Measurements from ENCODE around the gene CTTNBP2.

Gene CTTNBP2

DNA sequence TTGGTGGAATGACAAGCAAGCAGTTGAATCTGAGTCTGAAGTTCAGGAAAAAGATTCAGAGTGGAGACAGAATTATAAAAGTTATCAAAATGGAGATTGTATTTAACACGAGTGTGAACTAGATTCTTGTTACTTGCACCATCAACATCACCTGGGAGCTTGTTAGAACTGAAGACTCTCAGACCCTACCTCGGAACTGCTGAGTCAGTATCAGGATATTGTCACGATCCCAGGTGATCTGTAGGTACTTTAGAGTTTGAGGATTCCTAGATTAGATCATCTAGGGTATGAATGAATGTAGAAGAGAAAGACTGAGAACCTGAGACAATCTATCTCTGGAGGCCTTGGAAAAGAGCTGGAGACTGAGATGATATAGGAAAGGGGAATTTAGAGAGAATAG is 194.1 kb downstream of the CTTNBP2 start:
- Histone ChIP-seq H3K27me3 (ENCODE audit: control insufficient read depth, insufficient read depth, low read length) (no peaks in the 10 kb centered on the region), H3K27ac (ENCODE audit: low read length) (no peak overlapping the region), H3K9ac (ENCODE audit: low read length) (no peak overlapping the region), H3K4me1 (ENCODE audit: control insufficient read depth, low read depth, low read length) (peaks cover 39% of the 10 kb centered on the region), H3K4me3 (ENCODE audit: low read length) (no peak overlapping the region), H3K9me3 (ENCODE audit: control insufficient read depth, low read depth, low read length) (no peaks in the 10 kb centered on the region), H3K36me3 (ENCODE audit: control insufficient read depth, low read depth, low read length) (no peaks in the 10 kb centered on the region)

DNA sequence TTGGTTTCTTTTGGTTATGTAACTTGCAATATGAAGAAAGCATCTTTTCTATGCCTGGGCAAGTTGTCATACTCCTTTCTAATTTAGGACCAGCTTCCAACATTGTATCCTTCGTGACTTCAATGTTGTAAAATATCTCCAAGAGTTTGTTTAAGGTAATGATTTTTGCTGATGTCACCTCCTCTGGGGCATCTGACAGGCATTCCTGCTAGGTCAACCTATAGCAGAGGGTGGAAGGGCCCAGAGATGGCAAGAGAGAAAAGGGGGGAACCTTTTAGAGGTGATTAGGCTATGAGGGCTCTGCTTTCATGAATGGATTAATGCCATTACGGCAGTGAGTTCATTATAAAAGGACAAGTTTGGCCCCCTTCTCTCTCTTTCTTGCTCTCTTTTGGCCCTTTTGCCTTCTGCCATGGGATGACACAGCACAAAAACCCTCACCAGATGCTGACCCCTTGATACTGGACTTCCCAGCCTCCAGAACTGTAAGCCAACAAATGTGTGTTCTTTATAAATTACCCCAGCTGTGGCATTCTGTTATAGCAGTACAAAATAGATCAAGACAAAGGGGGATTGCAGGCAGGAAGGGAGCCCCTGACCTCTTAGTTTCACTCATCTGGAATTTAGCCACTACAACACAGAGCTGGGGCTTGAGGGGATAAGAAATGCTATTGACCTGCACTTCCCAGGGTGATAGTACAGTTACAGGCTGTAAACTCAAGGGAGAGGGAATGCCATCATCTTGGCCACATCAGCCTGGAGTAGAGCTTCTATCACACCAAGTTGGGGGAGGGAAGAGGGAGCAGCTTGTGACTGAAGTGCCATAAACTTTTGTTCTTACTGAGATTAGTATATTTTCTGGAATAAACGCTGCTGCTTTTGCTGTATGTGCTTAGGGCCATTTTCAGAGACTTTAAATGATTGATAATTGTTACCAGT is 197.5 kb downstream of the CTTNBP2 start:
- Histone ChIP-seq H3K9ac (ENCODE audit: low read length) (no peak overlapping the region), H3K36me3 (ENCODE audit: control insufficient read depth, low read depth, low read length) (no peaks in the 10 kb centered on the region), H3K4me3 (ENCODE audit: low read length) (no peak overlapping the region), H3K4me1 (ENCODE audit: control insufficient read depth, low read depth, low read length) (peaks cover 57% of the 10 kb centered on the region), H3K27ac (ENCODE audit: low read length) (no peak overlapping the region), H3K27me3 (ENCODE audit: control insufficient read depth, insufficient read depth, low read length) (no peaks in the 10 kb centered on the region), H3K9me3 (ENCODE audit: control insufficient read depth, low read depth, low read length) (no peaks in the 10 kb centered on the region)

DNA sequence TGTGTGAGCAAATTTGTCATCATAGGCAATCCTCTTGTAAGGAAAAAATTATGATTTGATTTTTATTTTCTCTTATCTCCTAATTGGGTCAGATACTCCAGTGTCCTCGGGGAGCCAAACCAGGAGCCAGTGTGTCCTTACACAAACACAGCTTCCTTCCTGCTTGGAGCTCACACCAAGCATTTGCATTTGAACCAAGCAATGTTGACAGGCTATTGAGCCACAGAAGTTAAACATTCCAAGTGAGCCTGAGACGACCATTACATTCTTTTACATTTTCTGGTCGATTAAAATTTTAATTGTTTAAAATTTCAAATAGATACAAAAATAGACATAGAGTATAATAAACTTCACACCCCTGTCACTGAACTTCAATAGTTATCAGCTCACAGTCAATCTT is 198.6 kb downstream of the CTTNBP2 start:
- H3K9me3 ChIP-seq (ENCODE audit: control insufficient read depth, low read depth, low read length): no peaks in the 10 kb centered on the region
- H3K27ac ChIP-seq (ENCODE audit: low read length): no peak overlapping the region
- H3K36me3 ChIP-seq (ENCODE audit: control insufficient read depth, low read depth, low read length): no peaks in the 10 kb centered on the region
- H3K4me3 ChIP-seq (ENCODE audit: low read length): peak overlapping the region; percentile 22
- peaks cover 59% of the 10 kb centered on the region for H3K4me1 ChIP-seq (ENCODE audit: control insufficient read depth, low read depth, low read length)
- no peaks in the 10 kb centered on the region for H3K27me3 ChIP-seq (ENCODE audit: control insufficient read depth, insufficient read depth, low read length)
- H3K9ac ChIP-seq (ENCODE audit: low read length): no peak overlapping the region

DNA sequence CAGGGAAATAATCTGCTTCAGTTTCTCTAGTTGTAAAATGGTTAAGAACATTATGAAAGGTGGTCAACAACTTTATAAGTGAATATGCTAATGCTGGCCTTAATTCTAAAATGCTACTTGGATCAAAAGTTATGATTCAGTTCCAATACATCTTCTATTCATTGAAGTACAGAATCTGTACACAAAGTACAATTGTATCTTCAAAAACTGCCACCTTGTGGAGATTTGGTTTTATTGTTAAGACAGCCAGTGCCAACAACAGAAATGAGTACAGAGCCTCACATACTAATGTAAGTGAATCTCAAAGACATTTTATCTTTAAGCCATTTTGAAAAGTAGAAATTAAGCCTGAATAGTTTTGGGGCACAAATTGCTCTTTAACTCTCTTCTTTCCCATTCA is 199.4 kb downstream of the CTTNBP2 start:
- Histone ChIP-seq H3K27me3 (ENCODE audit: control insufficient read depth, insufficient read depth, low read length) (no peaks in the 10 kb centered on the region), H3K27ac (ENCODE audit: low read length) (peak overlapping the region; percentile 18), H3K4me3 (ENCODE audit: low read length) (peak overlapping the region; percentile 17), H3K36me3 (ENCODE audit: control insufficient read depth, low read depth, low read length) (no peaks in the 10 kb centered on the region), H3K9me3 (ENCODE audit: control insufficient read depth, low read depth, low read length) (no peaks in the 10 kb centered on the region), H3K9ac (ENCODE audit: low read length) (no peak overlapping the region), H3K4me1 (ENCODE audit: control insufficient read depth, low read depth, low read length) (peaks cover 59% of the 10 kb centered on the region)

DNA sequence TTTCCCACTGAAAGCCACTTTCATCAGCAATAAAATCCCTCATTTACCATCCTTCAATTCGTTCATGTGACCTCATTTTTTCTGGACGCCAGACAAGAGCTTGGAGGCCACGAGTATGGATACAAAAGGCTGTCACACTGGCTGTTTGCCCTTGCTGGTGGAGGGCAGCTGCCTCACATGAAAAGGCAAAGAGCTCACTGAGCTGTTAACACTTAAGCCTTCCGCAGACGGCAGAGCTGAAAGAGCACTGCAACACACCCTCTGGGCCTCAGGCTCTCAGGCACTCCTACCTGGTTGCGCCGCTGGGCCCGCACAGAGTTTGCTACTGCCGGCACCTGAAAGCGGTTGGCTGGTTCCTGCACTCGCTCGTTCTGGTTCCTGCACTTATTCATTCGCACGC is 199.9 kb downstream of the CTTNBP2 start:
- Histone ChIP-seq H3K27me3 (ENCODE audit: control insufficient read depth, insufficient read depth, low read length) (no peaks in the 10 kb centered on the region), H3K9me3 (ENCODE audit: control insufficient read depth, low read depth, low read length) (no peaks in the 10 kb centered on the region), H3K4me3 (ENCODE audit: low read length) (peak overlapping the region; percentile 17), H3K36me3 (ENCODE audit: control insufficient read depth, low read depth, low read length) (no peaks in the 10 kb centered on the region), H3K27ac (ENCODE audit: low read length) (peak overlapping the region; percentile 18), H3K4me1 (ENCODE audit: control insufficient read depth, low read depth, low read length) (peaks cover 59% of the 10 kb centered on the region), H3K9ac (ENCODE audit: low read length) (no peak overlapping the region)

DNA sequence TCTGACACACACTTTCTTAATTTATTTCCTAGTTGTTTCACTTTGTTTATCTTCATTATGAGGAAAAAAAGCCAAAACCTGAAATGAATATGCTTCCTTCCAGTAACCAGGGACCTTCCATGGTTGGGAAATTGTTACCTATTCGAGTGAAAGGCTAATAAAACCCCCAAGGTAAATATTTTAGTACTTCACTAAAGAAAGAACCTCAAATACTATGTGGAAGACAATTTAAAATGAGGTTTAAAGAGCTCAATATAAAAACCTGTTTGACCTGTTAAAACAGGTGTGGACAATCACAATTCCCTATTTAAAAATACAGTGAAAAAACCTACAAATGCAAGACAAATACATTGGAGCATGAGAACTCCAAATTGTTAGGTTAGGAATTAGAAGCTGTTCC is 200.8 kb downstream of the CTTNBP2 start:
- Histone ChIP-seq H3K9ac (ENCODE audit: low read length) (no peak overlapping the region), H3K36me3 (ENCODE audit: control insufficient read depth, low read depth, low read length) (no peaks in the 10 kb centered on the region), H3K4me3 (ENCODE audit: low read length) (no peak overlapping the region), H3K27ac (ENCODE audit: low read length) (no peak overlapping the region), H3K27me3 (ENCODE audit: control insufficient read depth, insufficient read depth, low read length) (no peaks in the 10 kb centered on the region), H3K4me1 (ENCODE audit: control insufficient read depth, low read depth, low read length) (peaks cover 59% of the 10 kb centered on the region), H3K9me3 (ENCODE audit: control insufficient read depth, low read depth, low read length) (no peaks in the 10 kb centered on the region)

DNA sequence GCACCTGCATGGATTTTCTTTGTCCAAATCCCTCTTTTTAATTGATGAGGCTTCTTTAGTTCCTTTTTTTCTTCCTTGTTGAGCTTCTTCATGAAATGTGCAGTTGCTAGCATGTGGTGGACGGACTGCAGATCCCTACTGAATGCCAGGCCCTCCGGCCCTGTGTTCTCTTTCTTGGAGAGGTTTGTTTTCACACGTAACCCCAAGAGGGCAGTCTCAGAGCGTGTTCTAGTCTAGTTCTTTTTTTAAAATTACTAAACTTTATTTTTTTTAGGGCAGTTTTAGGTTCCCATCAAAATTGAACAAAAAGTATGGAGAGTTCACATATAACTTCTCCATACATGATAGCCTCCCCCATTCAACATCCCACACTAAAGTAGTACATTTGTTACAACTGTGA is 203.4 kb downstream of the CTTNBP2 start:
- no peak overlapping the region for H3K27ac ChIP-seq (ENCODE audit: low read length)
- no peaks in the 10 kb centered on the region for H3K36me3 ChIP-seq (ENCODE audit: control insufficient read depth, low read depth, low read length)
- H3K9ac ChIP-seq (ENCODE audit: low read length): no peak overlapping the region
- H3K27me3 ChIP-seq (ENCODE audit: control insufficient read depth, insufficient read depth, low read length): no peaks in the 10 kb centered on the region
- H3K4me3 ChIP-seq (ENCODE audit: low read length): no peak overlapping the region
- peaks cover 36% of the 10 kb centered on the region for H3K4me1 ChIP-seq (ENCODE audit: control insufficient read depth, low read depth, low read length)
- H3K9me3 ChIP-seq (ENCODE audit: control insufficient read depth, low read depth, low read length): no peaks in the 10 kb centered on the region

DNA sequence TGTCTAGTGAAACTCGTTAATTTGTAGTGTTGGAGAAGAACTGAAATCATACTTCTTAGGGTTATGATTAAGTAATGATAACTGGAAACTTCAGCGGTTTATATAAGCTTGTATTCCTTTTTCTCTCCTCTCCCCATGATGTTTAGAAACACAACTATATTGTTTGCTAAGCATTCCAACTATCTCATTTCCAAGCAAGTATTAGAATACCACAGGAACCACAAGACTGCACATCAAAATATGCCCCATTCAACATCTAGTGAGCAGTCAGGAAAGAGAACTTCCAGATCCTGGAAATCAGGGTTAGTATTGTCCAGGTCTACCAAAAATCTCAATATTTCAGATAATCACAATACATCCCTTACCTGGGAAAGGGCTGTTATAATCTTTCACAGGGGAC is 205.8 kb downstream of the CTTNBP2 start:
- H3K9ac ChIP-seq (ENCODE audit: low read length): no peak overlapping the region
- no peak overlapping the region for H3K27ac ChIP-seq (ENCODE audit: low read length)
- H3K4me3 ChIP-seq (ENCODE audit: low read length): no peak overlapping the region
- H3K36me3 ChIP-seq (ENCODE audit: control insufficient read depth, low read depth, low read length): no peaks in the 10 kb centered on the region
- H3K9me3 ChIP-seq (ENCODE audit: control insufficient read depth, low read depth, low read length): no peaks in the 10 kb centered on the region
- H3K4me1 ChIP-seq (ENCODE audit: control insufficient read depth, low read depth, low read length): peaks cover 15% of the 10 kb centered on the region
- H3K27me3 ChIP-seq (ENCODE audit: control insufficient read depth, insufficient read depth, low read length): no peaks in the 10 kb centered on the region

DNA sequence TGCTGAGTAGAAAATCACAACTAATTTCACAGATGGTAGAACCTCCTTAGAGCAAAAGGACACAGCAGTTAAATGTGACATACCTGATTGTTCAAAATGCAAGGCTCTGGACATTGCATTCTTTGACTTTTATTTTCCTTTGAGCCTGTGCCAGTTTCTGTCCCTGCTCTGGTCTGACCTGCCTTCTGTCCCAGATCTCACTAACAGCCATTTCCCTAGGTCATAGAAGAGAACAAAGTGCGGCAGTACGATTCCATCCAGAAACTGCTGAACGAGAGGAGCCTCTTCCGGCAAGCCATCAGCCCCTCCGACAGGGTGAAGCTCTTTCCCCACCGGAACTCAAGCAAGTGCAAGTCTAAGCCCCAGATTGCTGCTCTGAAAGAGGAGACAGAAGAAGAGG is 206.6 kb downstream of the CTTNBP2 start:
- Histone ChIP-seq H3K27me3 (ENCODE audit: control insufficient read depth, insufficient read depth, low read length) (no peaks in the 10 kb centered on the region), H3K9ac (ENCODE audit: low read length) (no peak overlapping the region), H3K27ac (ENCODE audit: low read length) (no peak overlapping the region), H3K9me3 (ENCODE audit: control insufficient read depth, low read depth, low read length) (no peaks in the 10 kb centered on the region), H3K4me1 (ENCODE audit: control insufficient read depth, low read depth, low read length) (peaks cover 9% of the 10 kb centered on the region), H3K36me3 (ENCODE audit: control insufficient read depth, low read depth, low read length) (no peaks in the 10 kb centered on the region), H3K4me3 (ENCODE audit: low read length) (no peak overlapping the region)

DNA sequence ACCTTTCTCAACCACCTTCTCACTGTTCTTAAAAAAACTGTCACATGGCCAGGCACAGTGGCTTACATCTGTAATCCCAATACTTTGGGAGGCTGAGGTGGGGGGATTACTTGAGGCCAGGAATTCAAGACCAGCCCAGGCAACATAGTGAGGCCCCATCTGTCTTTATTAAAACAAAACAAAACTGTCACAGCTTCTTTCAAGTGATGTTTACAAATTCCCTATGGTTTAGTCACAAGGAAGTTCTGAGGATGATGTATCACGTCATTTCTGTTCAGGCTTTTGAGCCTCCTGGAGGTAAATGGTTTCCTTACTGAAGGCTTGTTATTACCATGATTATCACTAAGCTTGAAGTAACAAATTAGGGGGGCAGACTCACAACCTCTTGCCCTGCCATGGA is 207.2 kb downstream of the CTTNBP2 start:
- no peak overlapping the region for H3K9ac ChIP-seq (ENCODE audit: low read length)

DNA sequence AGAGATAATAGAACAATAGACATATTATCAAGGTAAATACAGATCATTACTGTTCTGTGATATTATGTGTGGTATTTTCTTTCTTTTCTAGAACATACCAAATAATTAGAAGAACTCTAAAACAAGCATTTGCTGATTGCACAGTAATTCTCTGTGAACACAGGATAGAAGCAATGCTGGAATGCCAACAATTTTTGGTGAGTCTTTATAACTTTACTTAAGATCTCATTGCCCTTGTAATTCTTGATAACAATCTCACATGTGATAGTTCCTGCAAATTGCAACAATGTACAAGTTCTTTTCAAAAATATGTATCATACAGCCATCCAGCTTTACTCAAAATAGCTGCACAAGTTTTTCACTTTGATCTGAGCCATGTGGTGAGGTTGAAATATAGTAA is 207.9 kb downstream of the CTTNBP2 start:
- no peaks in the 10 kb centered on the region for H3K27me3 ChIP-seq (ENCODE audit: control insufficient read depth, insufficient read depth, low read length)
- no peaks in the 10 kb centered on the region for H3K9me3 ChIP-seq (ENCODE audit: control insufficient read depth, low read depth, low read length)
- no peaks in the 10 kb centered on the region for H3K4me1 ChIP-seq (ENCODE audit: control insufficient read depth, low read depth, low read length)
- H3K9ac ChIP-seq (ENCODE audit: low read length): no peak overlapping the region
- no peak overlapping the region for H3K4me3 ChIP-seq (ENCODE audit: low read length)
- H3K27ac ChIP-seq (ENCODE audit: low read length): no peak overlapping the region
- no peaks in the 10 kb centered on the region for H3K36me3 ChIP-seq (ENCODE audit: control insufficient read depth, low read depth, low read length)

More for the DNA sequence above, 207.2 kb downstream of the CTTNBP2 start:
- H3K36me3 ChIP-seq (ENCODE audit: control insufficient read depth, low read depth, low read length): no peaks in the 10 kb centered on the region
- H3K9me3 ChIP-seq (ENCODE audit: control insufficient read depth, low read depth, low read length): no peaks in the 10 kb centered on the region
- H3K4me3 ChIP-seq (ENCODE audit: low read length): no peak overlapping the region
- H3K27ac ChIP-seq (ENCODE audit: low read length): no peak overlapping the region
- H3K27me3 ChIP-seq (ENCODE audit: control insufficient read depth, insufficient read depth, low read length): no peaks in the 10 kb centered on the region
- peaks cover 3% of the 10 kb centered on the region for H3K4me1 ChIP-seq (ENCODE audit: control insufficient read depth, low read depth, low read length)

DNA sequence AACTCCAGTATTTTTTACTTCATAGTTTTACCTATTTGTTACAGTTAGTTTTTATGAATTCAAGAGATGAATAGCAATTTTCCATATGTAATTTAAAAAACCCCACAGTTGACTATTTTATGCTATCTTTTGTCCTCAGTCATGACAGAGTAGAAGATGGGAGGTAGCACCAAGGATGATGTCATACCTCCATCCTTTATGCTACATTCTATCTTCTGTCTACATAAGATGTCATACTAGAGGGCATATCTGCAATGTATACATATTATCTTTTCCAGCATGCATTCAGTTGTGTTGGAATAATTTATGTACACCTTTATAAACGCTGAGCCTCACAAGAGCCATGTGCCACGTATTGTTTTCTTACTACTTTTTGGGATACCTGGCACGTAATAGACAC is 209.2 kb downstream of the CTTNBP2 start:
- Histone ChIP-seq H3K9ac (ENCODE audit: low read length) (no peak overlapping the region), H3K9me3 (ENCODE audit: control insufficient read depth, low read depth, low read length) (no peaks in the 10 kb centered on the region), H3K27me3 (ENCODE audit: control insufficient read depth, insufficient read depth, low read length) (no peaks in the 10 kb centered on the region), H3K36me3 (ENCODE audit: control insufficient read depth, low read depth, low read length) (no peaks in the 10 kb centered on the region), H3K4me3 (ENCODE audit: low read length) (no peak overlapping the region), H3K4me1 (ENCODE audit: control insufficient read depth, low read depth, low read length) (no peaks in the 10 kb centered on the region), H3K27ac (ENCODE audit: low read length) (no peak overlapping the region)

Measured in iPS-18a (cell line).